Fibroblast of skin of right biceps (primary cell): ENCODE data around the gene CYBA.
"Not testable (repeated sequence)": the region's sequence is repeated elsewhere in the genome, so short reads cannot be mapped to it uniquely, and the experiment has no call there.

Source experiments
- DNase-seq: peaks from one replicate; pipeline ENCODE4 v3.0.0-alpha.2; 2013

The CYBA gene

GRCh38 chr16:88686062-88686438 lies 35.2 kb upstream of the CYBA start:
- DNase-seq = no peak

DNA sequence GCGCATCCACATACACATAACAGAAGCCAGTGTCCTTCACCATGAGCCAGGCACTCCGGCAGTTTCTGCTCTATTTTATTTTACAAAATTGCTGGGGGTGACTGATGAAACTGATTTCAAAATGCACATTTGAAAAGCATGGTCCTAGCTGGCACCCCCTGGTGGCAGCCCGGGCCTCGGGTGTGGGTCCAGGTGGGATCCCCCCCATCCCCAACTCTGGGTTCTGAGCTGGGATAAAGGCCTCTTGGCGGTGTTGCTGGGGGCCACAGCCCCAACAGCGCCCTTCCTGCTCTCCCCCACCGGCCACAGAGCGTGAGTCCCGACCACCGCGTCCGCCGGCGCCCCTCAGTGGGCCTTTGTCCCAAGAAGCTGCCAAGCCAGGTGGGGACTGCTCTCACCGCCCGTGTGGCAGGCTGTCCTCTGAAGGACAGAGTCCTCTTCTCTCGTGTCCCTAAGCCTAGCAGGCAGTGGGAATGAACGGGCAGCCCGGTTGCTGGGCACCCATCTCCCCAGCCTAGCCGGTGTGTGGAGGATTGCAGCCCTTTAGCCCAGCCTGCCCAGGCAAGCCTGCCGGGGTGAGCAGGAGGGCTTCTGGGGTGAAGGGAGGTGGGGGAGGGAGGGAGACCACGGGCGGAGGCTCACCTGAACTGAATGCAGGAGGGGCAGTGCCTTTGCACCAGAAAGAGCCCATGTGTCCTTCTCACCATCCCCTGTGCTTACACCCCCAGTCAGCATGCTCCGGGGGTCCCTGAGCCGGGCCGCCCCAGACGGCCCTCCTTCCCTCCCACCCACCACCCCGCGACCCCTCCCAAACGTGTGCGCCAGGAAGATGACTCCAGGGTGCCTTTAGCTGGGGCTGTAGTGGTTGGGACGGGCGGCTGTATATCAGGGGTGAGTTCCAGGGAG lies 34.6 kb upstream of the CYBA start:
- DNase-seq = peak; percentile 55

- no peak for DNase-seq
Measured at GRCh38 chr16:88684569-88685155, 33.8 kb upstream of the CYBA start.

DNA sequence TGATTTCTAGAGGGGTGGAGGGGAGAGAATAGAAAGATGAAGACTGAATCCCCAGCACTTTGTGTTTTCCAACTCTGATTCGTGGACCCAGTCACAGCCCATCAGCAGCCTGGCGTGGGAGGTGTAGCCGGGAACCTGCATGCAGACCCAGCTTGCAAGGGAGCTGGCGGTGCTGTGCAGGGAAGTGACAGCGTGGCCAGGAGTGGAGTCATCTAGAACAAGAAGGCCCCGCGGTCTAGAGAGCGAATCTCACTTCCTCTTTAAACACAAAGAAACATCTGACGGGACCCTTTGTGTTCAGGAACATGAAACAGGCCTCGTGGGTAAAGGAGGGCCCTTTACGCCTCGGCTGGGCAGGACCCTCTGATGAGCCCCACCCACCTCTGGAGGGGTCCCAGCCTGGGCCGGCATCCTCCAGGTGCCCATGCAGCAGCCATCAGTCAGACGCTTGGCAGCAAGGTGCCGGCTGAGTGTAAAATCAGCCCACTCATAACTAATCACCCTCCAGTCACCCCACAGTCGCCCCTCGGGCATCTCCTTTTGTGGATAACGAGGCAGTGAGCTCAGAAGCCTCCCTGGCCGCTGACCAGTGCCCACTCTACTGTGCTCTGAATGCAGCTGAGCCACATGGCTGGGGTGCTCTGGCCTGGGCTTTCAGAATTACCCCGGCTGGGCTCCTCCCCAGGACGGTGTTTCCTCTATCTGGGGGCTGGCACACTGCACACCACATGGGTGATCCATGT lies 31.0 kb upstream of the CYBA start:
- DNase-seq = no peak

GRCh38 chr16:88681084-88681680 lies 30.3 kb upstream of the CYBA start:
- DNase-seq = no peak

DNA sequence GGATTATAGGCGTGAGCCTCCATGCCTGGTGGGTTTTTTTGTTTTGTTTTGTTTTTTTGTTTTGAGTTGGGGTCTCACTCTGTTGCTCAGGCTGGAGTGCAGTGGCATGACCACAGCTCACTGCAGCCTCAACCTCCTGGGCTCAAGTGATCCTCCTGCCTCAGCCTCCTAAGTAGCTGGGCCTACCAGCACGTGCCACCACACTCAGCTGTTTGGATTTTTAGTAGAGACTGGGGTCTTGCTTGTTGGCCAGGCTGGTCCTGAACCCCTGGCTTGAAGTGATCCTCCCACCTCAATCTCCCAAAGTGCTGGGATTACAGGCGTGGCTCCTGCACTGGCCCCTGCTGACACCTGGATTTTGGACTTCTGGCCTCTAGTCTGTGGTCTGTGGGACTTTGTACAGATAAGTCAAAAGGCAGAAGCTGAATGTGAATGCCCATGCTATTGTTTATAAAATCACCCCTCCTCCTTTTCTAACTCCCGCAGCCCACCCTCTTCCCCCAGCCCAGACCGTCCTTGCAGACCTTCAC lies 29.8 kb upstream of the CYBA start:
- DNase-seq = no peak

GRCh38 chr16:88678224-88678979 lies 27.5 kb upstream of the CYBA start:
- DNase-seq = no peak

DNA sequence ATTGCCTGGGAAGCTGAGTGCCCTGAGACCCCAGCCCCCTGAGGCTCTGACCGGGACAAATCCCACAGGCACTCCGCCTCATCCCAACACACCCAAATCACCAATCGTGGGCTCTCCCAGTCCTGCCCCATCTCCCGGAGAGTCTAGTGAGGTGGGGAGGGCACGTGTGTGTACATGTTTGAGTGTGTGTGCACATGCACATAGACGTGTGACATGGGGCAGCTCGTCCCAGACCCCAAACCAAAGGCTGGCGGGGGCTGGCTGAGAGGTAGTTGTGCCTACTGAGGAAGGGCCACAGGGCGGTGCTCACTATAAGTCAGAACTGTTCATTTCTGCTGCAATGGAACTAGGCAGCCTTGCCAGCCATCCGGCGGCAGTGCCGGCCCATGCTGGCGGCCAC lies 26.9 kb upstream of the CYBA start:
- DNase-seq = no peak

DNA sequence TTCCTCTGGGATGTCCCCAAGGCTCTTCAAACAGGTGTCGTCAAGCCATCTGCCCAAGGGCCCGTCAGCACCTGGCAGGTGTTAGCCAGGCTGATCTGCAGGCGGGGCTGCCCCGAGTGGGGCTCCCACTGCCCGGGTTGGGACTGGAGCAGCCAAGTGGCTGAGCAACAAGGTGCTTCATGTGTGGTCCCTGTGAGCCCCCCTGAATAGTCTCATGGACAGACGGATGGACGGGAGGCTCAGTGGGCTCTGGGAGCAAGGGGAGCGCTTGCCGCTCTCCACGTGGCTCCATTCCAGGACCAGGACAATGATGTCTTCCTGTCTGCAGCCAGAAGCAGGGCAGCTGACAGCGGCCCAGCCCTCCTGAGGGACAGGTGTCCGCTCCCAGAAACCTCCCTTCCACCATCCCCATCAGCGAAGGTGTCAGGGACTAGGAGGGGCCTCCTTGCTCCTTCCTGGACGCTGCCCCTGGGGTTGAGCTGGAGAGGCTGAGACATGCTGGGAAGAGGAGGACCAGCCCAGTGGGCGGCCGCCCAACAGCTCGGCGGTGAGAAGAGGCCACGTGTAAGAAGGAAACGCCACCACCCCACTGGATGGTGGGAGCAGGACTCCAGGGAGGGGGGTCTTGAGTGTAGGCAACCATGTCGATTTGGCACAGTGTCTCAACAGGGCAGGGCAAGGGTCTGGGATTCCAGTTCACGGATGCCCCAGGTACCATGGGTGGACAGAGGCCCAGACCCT lies 25.8 kb upstream of the CYBA start:
- DNase-seq = no peak

DNA sequence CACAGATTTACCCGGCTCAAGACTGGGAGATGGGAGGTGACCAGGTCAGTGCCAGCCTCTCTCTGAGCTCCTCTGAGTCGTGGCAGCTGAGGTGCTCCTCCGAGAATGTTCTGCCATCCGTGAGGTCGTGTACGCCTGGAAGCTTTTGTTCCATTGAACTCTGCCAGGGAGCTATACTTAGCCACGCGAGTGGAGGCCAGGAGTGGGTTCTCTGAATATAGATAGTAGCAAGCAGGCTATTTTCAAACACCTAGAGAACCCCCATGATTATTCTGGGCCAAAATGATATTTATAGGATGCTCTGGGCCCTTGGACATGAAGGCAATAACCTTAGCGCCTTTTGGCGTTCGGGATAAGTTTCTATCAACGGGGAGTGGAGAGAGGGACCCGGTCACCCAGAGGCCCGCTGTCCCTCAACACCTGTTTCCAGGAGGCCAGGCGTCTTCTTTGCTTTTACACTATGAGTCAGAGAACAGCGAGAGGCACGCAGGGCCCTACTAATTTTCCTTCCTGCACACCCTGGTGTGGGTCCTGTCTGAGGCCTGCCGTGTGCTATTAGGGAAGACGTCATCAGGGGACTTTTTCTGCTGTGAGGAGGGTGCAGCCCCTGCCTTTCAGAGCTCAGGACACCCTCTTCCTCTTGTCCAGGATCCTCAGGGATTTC lies 23.0 kb upstream of the CYBA start:
- no peak for DNase-seq

GRCh38 chr16:88672776-88673175 lies 21.9 kb upstream of the CYBA start:
- DNase-seq = no peak

DNA sequence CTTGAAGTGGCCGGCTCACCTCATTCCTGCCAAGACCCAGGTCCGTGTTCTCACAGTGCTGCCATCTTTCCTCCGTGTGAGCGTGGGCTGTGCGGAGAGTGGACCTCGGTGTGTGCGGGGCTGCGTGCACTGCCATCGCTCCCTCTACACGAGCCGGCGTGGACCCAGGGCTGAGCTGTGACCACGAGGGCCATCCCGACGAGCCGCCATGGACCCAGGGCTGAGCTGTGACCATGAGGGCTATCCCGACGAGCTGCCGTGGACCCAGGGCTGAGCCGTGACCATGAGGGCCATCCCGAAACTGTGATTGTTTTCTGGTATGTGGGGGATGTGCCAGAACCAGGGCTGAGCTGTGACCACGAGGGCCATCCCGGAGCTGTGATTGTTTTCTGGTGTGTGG lies 21.0 kb upstream of the CYBA start:
- DNase-seq = no peak

DNA sequence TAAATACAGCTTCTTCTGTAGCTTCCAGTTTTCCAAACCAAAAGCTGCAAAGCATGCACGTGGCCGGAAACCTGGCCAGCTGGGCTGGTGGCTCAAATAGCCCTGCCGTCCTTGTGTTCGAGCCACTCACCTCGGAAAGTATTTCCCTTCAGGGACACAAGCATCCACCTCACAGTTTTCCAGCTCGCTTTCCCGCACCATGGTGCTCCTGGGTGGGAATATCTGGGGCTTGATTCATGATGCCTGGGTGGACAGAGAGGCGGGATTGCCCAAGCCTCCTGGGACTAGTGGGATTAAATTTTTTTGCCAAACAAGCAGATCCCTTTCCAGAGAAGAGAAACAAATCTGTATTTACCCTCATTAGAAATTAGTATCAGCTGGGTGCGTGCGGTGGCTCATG lies 19.1 kb upstream of the CYBA start:
- DNase-seq = peak; percentile 20

GRCh38 chr16:88669493-88669892 lies 18.6 kb upstream of the CYBA start:
- not testable (repeated sequence) for DNase-seq

DNA sequence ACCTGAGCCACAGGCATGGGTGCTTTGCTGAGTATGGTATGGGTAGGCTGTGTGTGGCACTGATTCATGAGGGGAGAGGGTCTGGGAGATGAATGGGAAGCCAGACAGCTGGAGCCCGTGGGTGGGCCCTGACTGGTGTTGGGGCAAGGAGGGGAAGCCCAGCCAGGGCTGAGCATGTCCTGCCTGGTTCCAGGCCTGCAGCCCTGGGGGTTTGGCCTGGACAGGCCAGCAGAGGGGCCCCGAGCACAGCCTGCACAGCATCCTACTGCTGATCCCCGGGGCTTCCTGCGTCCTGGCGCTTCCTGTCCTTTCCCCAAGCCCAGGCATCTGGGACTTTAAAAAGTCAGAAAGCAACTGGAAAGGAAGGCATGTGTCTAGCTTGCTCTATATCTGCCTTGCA lies 16.6 kb upstream of the CYBA start:
- DNase-seq = no peak

GRCh38 chr16:88665570-88665969 lies 14.7 kb upstream of the CYBA start:
- DNase-seq = no peak

DNA sequence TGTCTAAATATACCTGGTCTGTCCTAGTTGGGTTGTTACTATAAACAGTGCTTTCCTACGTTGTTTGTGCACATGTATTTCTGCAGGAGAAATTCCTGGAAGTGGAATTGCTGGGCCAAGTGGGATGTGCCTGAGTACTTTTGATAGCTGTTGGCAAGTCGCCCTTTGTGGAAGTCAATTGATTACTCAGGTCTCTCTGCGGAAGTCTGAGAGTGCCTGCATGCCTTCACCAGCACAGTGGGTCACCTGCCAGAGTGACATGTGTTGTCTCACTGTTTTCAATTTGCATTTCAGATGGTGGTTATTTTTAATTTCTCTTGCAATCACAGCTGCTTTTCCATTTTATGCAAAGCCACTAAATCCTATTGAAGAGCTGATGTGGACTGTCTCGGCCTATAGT lies 14.3 kb upstream of the CYBA start:
- DNase-seq = no peak

- DNase-seq = peak; percentile 97
Measured at GRCh38 chr16:88662843-88663606, 12.2 kb upstream of the CYBA start, which contains the start of gene MVD. TSS of gene MVD (minus strand) at chr16:88663091. CDS start at chr16:88663080, 11 bp downstream.

- DNase-seq = no peak
Measured at GRCh38 chr16:88662222-88662842, 11.5 kb upstream of the CYBA start.

DNA sequence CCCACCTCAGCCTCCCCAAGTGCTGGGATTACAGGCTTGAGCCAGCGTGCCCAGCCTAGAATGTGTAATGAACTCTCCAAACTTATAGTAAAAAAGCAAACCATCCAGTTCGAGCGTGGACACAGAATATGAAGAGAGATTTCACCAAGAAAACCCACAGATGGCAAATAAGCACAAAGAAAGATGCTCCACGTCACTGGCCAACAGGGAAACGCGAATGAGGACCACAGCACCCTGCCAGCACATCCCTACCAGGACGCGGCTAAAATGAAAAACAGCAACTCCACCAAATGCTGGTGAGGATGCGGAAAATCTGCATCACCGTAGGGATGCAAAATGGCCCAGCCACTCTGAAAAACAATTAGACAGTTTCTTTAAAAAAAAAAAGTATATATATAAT lies 10.6 kb upstream of the CYBA start:
- no peak for DNase-seq
